GM12875 (cell line): ENCODE measurements around the gene MTFR2.

ENCODE experiments used
- H3K4me3 ChIP-seq: one replicate; pipeline ENCODE4 v1.5.1; 2011; ENCODE audit warnings: low read depth, low read length, control low read depth
- CTCF ChIP-seq: IDR thresholded peaks from 2 replicates; pipeline ENCODE4 v1.5.1; 2011; ENCODE audit warnings: low read depth, mild to moderate bottlenecking, control low read depth, inconsistent platforms, low read length, moderate library complexity, borderline replicate concordance; ENCODE audit not compliant: insufficient read depth

The MTFR2 gene

GRCh38 chr6:136253734-136254133, 3.6 kb upstream of the MTFR2 start:
- no peak overlapping the region for H3K4me3 ChIP-seq
- no peak for TF ChIP-seq CTCF

DNA sequence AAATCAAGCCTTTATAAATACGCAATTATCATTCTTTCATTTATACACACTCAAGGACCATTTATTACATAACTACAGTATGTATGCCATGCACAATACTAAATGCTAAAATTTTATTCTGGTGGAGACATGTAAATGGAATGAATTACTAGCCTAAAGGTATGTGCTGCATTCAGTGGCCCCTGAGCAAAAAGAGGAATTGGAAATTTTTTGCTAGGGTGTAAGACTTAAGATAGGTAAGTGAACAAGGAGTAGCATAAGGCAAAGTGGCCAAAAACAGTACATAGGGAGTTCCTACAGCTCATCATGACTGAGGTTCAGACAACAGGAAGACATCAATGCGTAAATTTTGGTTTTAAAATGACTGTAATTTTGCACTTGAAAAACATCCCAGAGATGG, 2.3 kb upstream of the MTFR2 start:
- no peak for TF ChIP-seq CTCF
- H3K4me3 ChIP-seq, result no peak overlapping the region

GRCh38 chr6:136251394-136251793, 1.3 kb upstream of the MTFR2 start:
- no peak for TF ChIP-seq CTCF

GRCh38 chr6:136250686-136251008, 536 bp upstream of the MTFR2 start:
- TF ChIP-seq CTCF, result no peak
- peak overlapping the region; percentile 47 for H3K4me3 ChIP-seq

More at GRCh38 chr6:136251394-136251793, 1.3 kb upstream of the MTFR2 start:
- H3K4me3 ChIP-seq, result no peak overlapping the region

DNA sequence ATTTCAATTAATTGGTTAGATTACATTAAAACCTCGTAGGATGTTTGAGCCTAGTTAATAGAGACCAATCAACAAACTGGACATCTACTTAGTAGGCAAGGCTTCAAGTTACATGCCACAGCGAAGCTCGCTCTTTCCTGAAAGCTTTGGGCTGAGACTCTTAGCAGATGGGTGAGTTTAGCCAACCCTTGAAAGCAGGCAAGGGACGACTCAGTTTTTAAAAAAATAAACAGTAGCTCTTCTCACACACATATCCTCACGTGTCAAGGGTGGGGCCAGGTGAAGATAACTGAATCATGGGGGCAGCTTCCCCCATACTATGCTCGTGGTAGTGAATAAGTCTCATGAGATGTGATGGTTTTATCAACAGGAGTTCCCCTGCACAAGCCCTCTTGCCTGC, 775 bp downstream of the MTFR2 start:
- H3K4me3 ChIP-seq, result peak overlapping the region; percentile 69
- no peak for TF ChIP-seq CTCF

GRCh38 chr6:136244061-136244616, 6.0 kb downstream of the MTFR2 start:
- no peak for TF ChIP-seq CTCF
- no peak overlapping the region for H3K4me3 ChIP-seq

GRCh38 chr6:136236466-136237293, 13.4 kb downstream of the MTFR2 start:
- H3K4me3 ChIP-seq, result no peak overlapping the region
- TF ChIP-seq CTCF, result no peak
